K562 (cell line): ENCODE results near the gene TUBA1B.

ENCODE experiments used
- AFF4 ChIP-seq: sonication (generic); formaldehyde crosslinking; IDR thresholded peaks from 2 replicates; pipeline ENCODE4 v1.8.0; 2023; ENCODE audit warnings: mild to moderate bottlenecking, missing genetic modification reagents
- CTCF ChIP-seq, 3 experiments: IDR thresholded peaks in 2 of 3; conservative IDR thresholded peaks in 1 of 3; 2 replicates each; pipeline ENCODE4 v1.5.1; 2011 to 2012; ENCODE audit warnings: low read length in 3 of 3, mild to moderate bottlenecking in 3 of 3, control low read depth in 2 of 3, improper control_type of control experiment in 1 of 3, inconsistent platforms in 1 of 3, low read depth in 1 of 3, mixed read lengths in 1 of 3, moderate library complexity in 1 of 3; ENCODE audit not compliant: insufficient read depth in 2 of 3
- ELF1 ChIP-seq: fragments of 200-800 bp; sonication (Bioruptor generic); IDR thresholded peaks from 2 replicates; pipeline ENCODE4 v1.6.1; 2016; ENCODE audit warnings: missing genetic modification characterization, missing compliant biosample characterization
- FOXP1 ChIP-seq: sonication (generic); formaldehyde crosslinking; IDR thresholded peaks from 2 replicates; pipeline ENCODE4 v1.8.0; 2022; ENCODE audit warnings: mild to moderate bottlenecking, missing genetic modification reagents
- NRF1 ChIP-seq, 2 experiments: fragments of 450-650 bp; IDR thresholded peaks in 1 of 2; conservative IDR thresholded peaks in 1 of 2; 2 replicates each; pipeline ENCODE4 v1.6.1; 2014; ENCODE audit warnings: mild to moderate bottlenecking in 2 of 2
- PRDM10 ChIP-seq: fragments of 450-650 bp; IDR thresholded peaks from 2 replicates; pipeline ENCODE4 v1.6.1; 2018; ENCODE audit not compliant: partially characterized antibody
- REST ChIP-seq, 2 experiments: fragments of 450-650 bp; formaldehyde crosslinking in 1 of 2; IDR thresholded peaks; 2 replicates each; pipeline versions ENCODE4 v1.4.0 to v1.6.1; 2014 to 2020; ENCODE audit warnings: mild to moderate bottlenecking in 2 of 2, borderline replicate concordance in 1 of 2, low read depth in 1 of 2
- SMAD3 ChIP-seq: fragments of 450-650 bp; formaldehyde crosslinking; conservative IDR thresholded peaks from 2 replicates; pipeline ENCODE4 v1.4.0; 2020; ENCODE audit warnings: mild to moderate bottlenecking
- TBP ChIP-seq: optimal IDR thresholded peaks from 2 replicates; pipeline ENCODE3; 2011; ENCODE audit warnings: low read depth, low read length, improper control_type of control experiment
- ZBTB17 ChIP-seq: fragments of 450-650 bp; formaldehyde crosslinking; IDR thresholded peaks from 2 replicates; pipeline ENCODE4 v1.4.0; 2020; ENCODE audit warnings: mild to moderate bottlenecking
- ZEB2 ChIP-seq: fragments of 450-650 bp; IDR thresholded peaks from 2 replicates; pipeline ENCODE4 v1.6.1; 2016
- ZNF445 ChIP-seq: fragments of 250-450 bp; sonication (Bioruptor Pico); IDR thresholded peaks from 2 replicates; pipeline ENCODE4 v1.4.0; 2020; ENCODE audit warnings: low read depth, mild to moderate bottlenecking, moderate library complexity
- ZNF561 ChIP-seq: fragments of 450-650 bp; formaldehyde crosslinking; conservative IDR thresholded peaks from 2 replicates; pipeline ENCODE4 v1.4.0; 2020; ENCODE audit warnings: mild to moderate bottlenecking, moderate library complexity
- ZNF76 ChIP-seq: fragments of 250-450 bp; sonication (Bioruptor Pico); IDR thresholded peaks from 2 replicates; pipeline ENCODE4 v1.4.0; 2020; ENCODE audit warnings: mild to moderate bottlenecking, moderate library complexity, borderline replicate concordance

- peak; percentile 34; the same call in 1 of the 2 replicates for TF ChIP-seq ELF1 (tag)
- TF ChIP-seq PRDM10: no peak
- no peak for TF ChIP-seq ZNF561
- TF ChIP-seq REST (IDR thresholded peaks at IDR 0.05; ENCODE audit: borderline replicate concordance): no peak
- TF ChIP-seq REST (CRISPR knock-in tag; IDR thresholded peaks at IDR 0.05; ENCODE audit: low read depth): no peak
- TF ChIP-seq TBP: no peak
- TF ChIP-seq SMAD3 (CRISPR knock-in tag): no peak
- no peak for TF ChIP-seq ZEB2
- no peak for TF ChIP-seq NRF1 (conservative IDR thresholded peaks at IDR 0.05 in 1 of 2, IDR thresholded peaks at IDR 0.05 in 1 of 2)
- no peak for TF ChIP-seq ZNF445 (CRISPR knock-in tag)
- TF ChIP-seq ZBTB17: no peak
- no peak for TF ChIP-seq AFF4 (CRISPR knock-in tag)
- no peak for TF ChIP-seq ZNF76
- TF ChIP-seq CTCF (IDR thresholded peaks at IDR 0.05 in 2 of 3, conservative IDR thresholded peaks at IDR 0.05 in 1 of 3; ENCODE audit: insufficient read depth in 2 of 3, low read depth in 1 of 3, low read length in 3 of 3): no peak
- TF ChIP-seq FOXP1 (CRISPR knock-in tag): no peak
Observed at GRCh38 chr12:49088932-49089330, 42.3 kb downstream of the TUBA1B start.
